ENCODE results near the gene ZNF37A.

The ZNF37A gene

DNA sequence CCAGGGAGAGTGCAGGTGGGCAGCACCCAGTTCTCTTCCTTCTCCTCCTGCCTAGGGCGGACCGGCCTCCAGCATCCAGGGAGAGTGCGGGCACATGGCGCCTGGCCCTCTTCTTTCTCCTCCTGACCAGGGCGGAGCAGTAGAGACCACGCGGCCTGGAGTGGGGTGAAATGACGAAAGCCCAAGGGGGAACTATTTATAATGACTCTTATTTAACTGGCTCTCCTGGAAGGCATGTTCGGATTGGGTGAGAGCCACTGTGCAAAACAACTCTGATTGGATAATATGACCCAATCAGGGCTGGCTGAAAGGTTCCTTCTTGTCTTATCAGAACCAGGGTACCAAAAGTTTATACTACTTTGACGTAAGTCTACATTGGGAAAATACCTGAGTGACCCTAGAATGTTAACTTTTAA lies 63.1 kb downstream of the ZNF37A start:
- POLR2A ChIA-PET: no interaction called here
- no peak for DNase-seq (ENCODE audit: extremely low spot score)
- TF ChIP-seq SP1 (IDR thresholded peaks at IDR 0.05): no peak
- TF ChIP-seq FOXM1 (IDR thresholded peaks at IDR 0.05; ENCODE audit: borderline replicate concordance): no peak
- no peak for TF ChIP-seq SUZ12 (IDR thresholded peaks at IDR 0.05)
- no peak for TF ChIP-seq ELF4 (IDR thresholded peaks at IDR 0.05)
- TF ChIP-seq L3MBTL2 (conservative IDR thresholded peaks at IDR 0.05): no peak
- no peak for TF ChIP-seq CTBP1 (IDR thresholded peaks at IDR 0.05; ENCODE audit: borderline replicate concordance)
- TF ChIP-seq FOXK2 (IDR thresholded peaks at IDR 0.05): no peak
- TF ChIP-seq ARNT (IDR thresholded peaks at IDR 0.05): no peak
- no peak for TF ChIP-seq HDGF (IDR thresholded peaks at IDR 0.05; ENCODE audit: borderline replicate concordance)
- no peak for TF ChIP-seq ZNF384 (IDR thresholded peaks at IDR 0.05)
- TF ChIP-seq TARDBP (IDR thresholded peaks at IDR 0.05): no peak
- TF ChIP-seq NFRKB (IDR thresholded peaks at IDR 0.05): no peak
- CTCF ChIA-PET: no interaction called here

DNA sequence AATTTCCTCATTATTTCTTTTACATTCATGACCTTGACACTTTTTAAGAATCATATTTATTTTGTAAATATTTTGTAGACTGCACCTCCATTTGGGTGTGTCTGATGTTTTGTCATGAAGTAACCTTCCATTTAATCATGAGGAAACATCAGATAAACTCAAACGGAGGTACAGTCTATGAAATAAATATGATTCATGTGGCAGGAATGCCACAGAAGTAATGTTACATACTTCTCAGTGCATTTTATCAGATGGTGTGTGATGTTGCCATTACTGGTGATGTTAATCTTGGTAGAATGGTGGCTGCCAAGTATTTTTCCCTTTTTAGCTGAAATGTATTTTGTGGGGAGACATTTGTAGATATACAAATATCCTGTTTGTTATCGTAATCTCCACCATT lies 64.9 kb downstream of the ZNF37A start:
- DNase-seq (ENCODE audit: extremely low spot score): no peak
- TF ChIP-seq HDGF (IDR thresholded peaks at IDR 0.05; ENCODE audit: borderline replicate concordance) (no peak), NFRKB (IDR thresholded peaks at IDR 0.05) (no peak)
- POLR2A ChIA-PET: no interaction called here
- CTCF ChIA-PET: no interaction called here

DNA sequence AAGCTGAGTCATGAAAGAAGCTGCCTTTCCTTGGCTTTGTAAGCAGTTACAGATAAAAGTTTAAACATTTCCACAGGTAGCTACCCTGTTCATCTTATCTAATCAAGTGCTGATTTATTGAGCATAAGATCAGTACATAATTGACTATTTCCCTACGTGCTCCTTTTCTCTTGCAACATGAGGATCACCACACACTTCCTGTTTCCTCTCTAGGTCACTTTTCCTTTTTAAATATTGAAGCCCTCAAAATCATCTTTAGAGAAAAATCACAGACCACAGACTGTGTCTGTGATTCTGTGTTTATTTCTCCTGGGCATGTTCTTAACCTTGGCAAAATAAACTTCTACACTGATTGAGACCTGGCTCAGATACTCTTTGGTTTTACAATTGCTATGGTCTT lies 69.5 kb downstream of the ZNF37A start:
- TF ChIP-seq L3MBTL2 (conservative IDR thresholded peaks at IDR 0.05) (no peak), BHLHE40 (IDR thresholded peaks at IDR 0.05; ENCODE audit: borderline replicate concordance) (no peak), SP1 (IDR thresholded peaks at IDR 0.05) (no peak), CTBP1 (IDR thresholded peaks at IDR 0.05; ENCODE audit: borderline replicate concordance) (no peak), ZNF384 (IDR thresholded peaks at IDR 0.05) (no peak), HDGF (IDR thresholded peaks at IDR 0.05; ENCODE audit: borderline replicate concordance) (no peak), LEF1 (IDR thresholded peaks at IDR 0.05; ENCODE audit: borderline replicate concordance) (no peak), TARDBP (IDR thresholded peaks at IDR 0.05) (no peak), ELF4 (IDR thresholded peaks at IDR 0.05) (no peak), FOXM1 (IDR thresholded peaks at IDR 0.05; ENCODE audit: borderline replicate concordance) (no peak), NFRKB (IDR thresholded peaks at IDR 0.05) (no peak), SUZ12 (IDR thresholded peaks at IDR 0.05) (no peak), ARNT (IDR thresholded peaks at IDR 0.05) (no peak), FOXA1 (IDR thresholded peaks at IDR 0.05) (no peak), FOXK2 (IDR thresholded peaks at IDR 0.05) (no peak)
- TF ChIP-seq, protein P1, sequence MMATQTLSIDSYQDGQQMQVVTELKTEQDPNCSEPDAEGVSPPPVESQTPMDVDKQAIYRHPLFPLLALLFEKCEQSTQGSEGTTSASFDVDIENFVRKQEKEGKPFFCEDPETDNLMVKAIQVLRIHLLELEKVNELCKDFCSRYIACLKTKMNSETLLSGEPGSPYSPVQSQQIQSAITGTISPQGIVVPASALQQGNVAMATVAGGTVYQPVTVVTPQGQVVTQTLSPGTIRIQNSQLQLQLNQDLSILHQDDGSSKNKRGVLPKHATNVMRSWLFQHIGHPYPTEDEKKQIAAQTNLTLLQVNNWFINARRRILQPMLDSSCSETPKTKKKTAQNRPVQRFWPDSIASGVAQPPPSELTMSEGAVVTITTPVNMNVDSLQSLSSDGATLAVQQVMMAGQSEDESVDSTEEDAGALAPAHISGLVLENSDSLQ (IDR thresholded peaks at IDR 0.05): no peak
- POLR2A ChIA-PET: no interaction called here
- CTCF ChIA-PET: no interaction called here
- DNase-seq (ENCODE audit: extremely low spot score): no peak

DNA sequence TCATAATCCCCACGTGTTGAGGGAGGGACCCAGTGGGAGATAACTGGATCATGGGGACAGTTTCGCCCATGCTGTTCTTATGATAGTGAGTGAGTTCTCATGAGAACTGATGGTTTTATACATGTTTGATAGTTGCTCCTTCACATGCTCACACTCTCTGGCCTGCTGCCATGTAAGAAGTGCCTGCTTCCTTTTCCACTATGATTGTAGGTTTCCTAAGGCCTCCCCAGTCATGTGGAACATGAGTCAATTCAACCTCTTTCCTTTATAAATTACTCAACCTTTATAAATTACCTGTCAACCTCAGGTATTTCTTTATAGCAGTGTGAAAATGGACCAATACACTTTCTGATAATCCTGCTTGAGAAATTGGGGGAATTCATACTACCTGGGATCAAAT lies 80.2 kb downstream of the ZNF37A start:
- POLR2A ChIA-PET: no interaction called here
- DNase-seq (ENCODE audit: extremely low spot score): no peak
- CTCF ChIA-PET: no interaction called here
- TF ChIP-seq ARNT (IDR thresholded peaks at IDR 0.05) (no peak), BHLHE40 (IDR thresholded peaks at IDR 0.05; ENCODE audit: borderline replicate concordance) (no peak), SP1 (IDR thresholded peaks at IDR 0.05) (no peak), FOXK2 (IDR thresholded peaks at IDR 0.05) (no peak), LEF1 (IDR thresholded peaks at IDR 0.05; ENCODE audit: borderline replicate concordance) (no peak), ZNF384 (IDR thresholded peaks at IDR 0.05) (no peak), TARDBP (IDR thresholded peaks at IDR 0.05) (no peak), HDGF (IDR thresholded peaks at IDR 0.05; ENCODE audit: borderline replicate concordance) (no peak)

DNA sequence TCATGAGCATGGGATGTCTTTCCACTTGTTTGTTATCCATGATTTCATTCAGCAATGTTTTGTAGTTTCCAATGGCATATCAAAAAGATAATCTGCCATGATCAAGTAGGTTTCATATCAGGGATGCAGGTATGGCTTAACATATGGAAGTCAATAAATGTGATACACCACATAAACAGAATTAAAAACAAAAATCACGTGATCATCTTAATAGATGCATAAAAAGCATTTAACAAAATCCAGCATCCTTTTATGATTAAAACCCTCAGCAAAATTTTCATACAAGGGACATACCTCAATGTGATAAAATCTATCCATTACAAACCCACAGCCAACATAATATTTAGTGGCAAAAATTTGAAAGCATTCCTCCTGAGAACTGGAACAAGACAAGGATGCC lies 90.3 kb downstream of the ZNF37A start:
- no peak for DNase-seq (ENCODE audit: extremely low spot score)
- TF ChIP-seq L3MBTL2 (conservative IDR thresholded peaks at IDR 0.05) (no peak), HDGF (IDR thresholded peaks at IDR 0.05; ENCODE audit: borderline replicate concordance) (no peak)
- CTCF ChIA-PET: no interaction called here
- POLR2A ChIA-PET: no interaction called here
